HEK293T (cell line): ENCODE measurements around the gene ADAMTS5.

Experiments
- ELF4 ChIP-seq: fragments of 450-650 bp; IDR thresholded peaks from 2 replicates; pipeline ENCODE4 v1.6.1; 2017; ENCODE audit warnings: antibody characterized with exemption
- NFRKB ChIP-seq: fragments of 450-650 bp; IDR thresholded peaks from 2 replicates; pipeline ENCODE4 v1.6.1; 2016; ENCODE audit warnings: mild to moderate bottlenecking, moderate library complexity
- SUZ12 ChIP-seq: fragments of 450-650 bp; IDR thresholded peaks from 2 replicates; pipeline ENCODE4 v1.6.1; 2016; ENCODE audit warnings: mild to moderate bottlenecking

GRCh38 chr21:26966649-26967061 is 233 bp downstream of the ADAMTS5 start:
- TF ChIP-seq ELF4 = no peak
- no peak for TF ChIP-seq SUZ12
- no peak for TF ChIP-seq NFRKB
